PC-9 (cell line): ENCODE results near the gene TMEM151B. TPM values are rescaled to one million over a fixed set of nuclear protein-coding genes. Genes with fewer than 3 reads are reported as not detected.
A peak's percentile ranks its signal among the peaks of the same experiment; 100 is the strongest.

Experiments used
- BruUV-seq: library from RNA; stranded (reverse); fragments of 400-500 nt; replicated peaks from 2 replicates; lab custom pipeline; 2021; lab: Mats Ljungman, UMichigan
- CTCF ChIA-PET: fragments of 300-600 bp; sonication (Branson Sonifier 250); formaldehyde crosslinking; loops from one replicate; lab custom pipeline; 2022; ENCODE audit warnings: antibody characterized with exemption; lab: Charles Lee
- POLR2A ChIA-PET: fragments of 300-600 bp; sonication (Branson Sonifier 250); formaldehyde crosslinking; loops from one replicate; lab custom pipeline; 2022; ENCODE audit warnings: antibody characterized with exemption; ENCODE audit not compliant: unreplicated experiment; lab: Charles Lee
- DNase-seq, 2 experiments: peaks; one replicate each; pipeline versions ENCODE4 v3.0.0 to v3.0.0-alpha.2; 2015 to 2022; ENCODE audit warnings: mixed read lengths in 1 of 2
- H2AFZ ChIP-seq: fragments of 200-600 bp; sonication (generic); 2 replicates; pipeline ENCODE4 v1.8.1; 2017; ENCODE audit warnings: antibody characterized with exemption
- H3F3A ChIP-seq: fragments of 200-600 bp; sonication (generic); 2 replicates; pipeline ENCODE4 v1.8.1; 2017; ENCODE audit warnings: antibody characterized with exemption, mild to moderate bottlenecking, low read depth; ENCODE audit not compliant: insufficient read depth
- H3K27ac ChIP-seq: fragments of 200-600 bp; sonication (generic); 2 replicates; pipeline ENCODE4 v1.6.1; 2016; ENCODE audit warnings: mixed run types
- H3K27me3 ChIP-seq: fragments of 200-600 bp; sonication (generic); 2 replicates; pipeline ENCODE4 v1.6.1; 2016; ENCODE audit warnings: low read depth, mixed run types; ENCODE audit not compliant: insufficient read depth
- H3K36me3 ChIP-seq: fragments of 200-600 bp; sonication (generic); 2 replicates; pipeline ENCODE4 v1.6.1; 2016; ENCODE audit warnings: low read depth, mixed run types
- H3K4me1 ChIP-seq: fragments of 200-600 bp; sonication (generic); replicated peaks from 2 replicates; pipeline ENCODE4 v1.6.1; 2016; ENCODE audit warnings: mixed run types; ENCODE audit not compliant: insufficient read depth
- H3K4me2 ChIP-seq: fragments of 200-600 bp; sonication (generic); 2 replicates; pipeline ENCODE4 v1.6.1; 2017; ENCODE audit warnings: mixed run types
- H3K4me3 ChIP-seq: fragments of 200-600 bp; sonication (generic); 2 replicates; pipeline ENCODE4 v1.6.1; 2016; ENCODE audit warnings: mixed run types
- H3K79me2 ChIP-seq: fragments of 200-600 bp; sonication (generic); 2 replicates; pipeline ENCODE4 v1.6.1; 2017; ENCODE audit warnings: low read depth, mixed run types
- H3K9me2 ChIP-seq: fragments of 200-600 bp; sonication (generic); 2 replicates; pipeline ENCODE4 v1.8.1; 2017; ENCODE audit warnings: mild to moderate bottlenecking; ENCODE audit not compliant: insufficient read depth
- H3K9me3 ChIP-seq: fragments of 200-600 bp; sonication (generic); 2 replicates; pipeline ENCODE4 v1.8.1; 2016; ENCODE audit warnings: low read depth; ENCODE audit not compliant: insufficient read depth
- H4K20me1 ChIP-seq: fragments of 200-600 bp; sonication (generic); 2 replicates; pipeline ENCODE4 v1.8.1; 2017; ENCODE audit not compliant: insufficient read depth
- EZH2 ChIP-seq: fragments of 200-600 bp; sonication (generic); IDR thresholded peaks from 2 replicates; pipeline ENCODE4 v1.8.0; 2017; ENCODE audit warnings: antibody characterized with exemption, low read depth
- intact Hi-C: fragments of 100-400 bp; cut with micrococcal nuclease; formaldehyde crosslinking; loops from one replicate; pipeline ENCODE4 v1.10.0; 2022; ENCODE audit not compliant: unreplicated experiment
- total RNA-seq: library from RNA; stranded (reverse); gene quantifications from 2 replicates; pipeline ENCODE4 v1.2.3, GENCODE V29; 2021
- TF ChIP-seq, protein P1 (sequence below): fragments of 200-600 bp; sonication (generic); conservative IDR thresholded peaks from 2 replicates; pipeline ENCODE4 v1.6.1; 2017; ENCODE audit warnings: mixed run types, antibody characterized with exemption, mild to moderate bottlenecking, moderate library complexity

Gene TMEM151B
- total RNA-seq, 1 experiment from 2014 or later = not detected

DNA sequence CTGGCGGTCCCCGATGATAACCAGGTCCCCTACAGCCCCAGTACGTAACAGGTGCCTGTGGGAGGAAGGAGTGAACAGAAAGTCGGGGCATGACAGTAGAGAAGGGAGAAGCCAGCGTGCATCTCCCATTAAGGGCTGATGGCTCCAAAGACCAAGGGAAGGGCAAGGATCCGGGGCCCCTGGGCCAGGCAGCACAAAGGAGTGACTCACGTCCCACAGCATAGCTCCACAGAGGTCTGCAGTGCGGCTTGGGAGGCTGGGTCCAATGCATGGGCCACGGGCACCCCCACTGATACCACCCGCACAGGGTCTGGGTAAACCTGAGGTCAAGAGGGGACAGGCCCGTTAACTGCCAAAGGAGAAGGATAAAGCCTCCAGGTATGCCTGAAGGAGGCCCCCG is 32.6 kb downstream of the TMEM151B start:
- Histone ChIP-seq H2AFZ (no peak overlapping the region), H3F3A (0 out of 2 replicates have a peak, but pooled peaks cover 4% of the 10 kb centered on the region), H3K27me3 (no peaks in the 10 kb centered on the region), H4K20me1 (no peaks in the 10 kb centered on the region), H3K36me3 (0 out of 2 replicates have a peak, but pooled peaks cover 6% of the 10 kb centered on the region), H3K9me2 (no peaks in the 10 kb centered on the region), H3K79me2 (no peaks in the 10 kb centered on the region), H3K4me3 (no peak overlapping the region), H3K9me3 (no peaks in the 10 kb centered on the region), H3K27ac (no peak overlapping the region), H3K4me1 (no peaks in the 10 kb centered on the region), H3K4me2 (no peak overlapping the region)
- DNase-seq = no peak
- TF ChIP-seq, protein P1, sequence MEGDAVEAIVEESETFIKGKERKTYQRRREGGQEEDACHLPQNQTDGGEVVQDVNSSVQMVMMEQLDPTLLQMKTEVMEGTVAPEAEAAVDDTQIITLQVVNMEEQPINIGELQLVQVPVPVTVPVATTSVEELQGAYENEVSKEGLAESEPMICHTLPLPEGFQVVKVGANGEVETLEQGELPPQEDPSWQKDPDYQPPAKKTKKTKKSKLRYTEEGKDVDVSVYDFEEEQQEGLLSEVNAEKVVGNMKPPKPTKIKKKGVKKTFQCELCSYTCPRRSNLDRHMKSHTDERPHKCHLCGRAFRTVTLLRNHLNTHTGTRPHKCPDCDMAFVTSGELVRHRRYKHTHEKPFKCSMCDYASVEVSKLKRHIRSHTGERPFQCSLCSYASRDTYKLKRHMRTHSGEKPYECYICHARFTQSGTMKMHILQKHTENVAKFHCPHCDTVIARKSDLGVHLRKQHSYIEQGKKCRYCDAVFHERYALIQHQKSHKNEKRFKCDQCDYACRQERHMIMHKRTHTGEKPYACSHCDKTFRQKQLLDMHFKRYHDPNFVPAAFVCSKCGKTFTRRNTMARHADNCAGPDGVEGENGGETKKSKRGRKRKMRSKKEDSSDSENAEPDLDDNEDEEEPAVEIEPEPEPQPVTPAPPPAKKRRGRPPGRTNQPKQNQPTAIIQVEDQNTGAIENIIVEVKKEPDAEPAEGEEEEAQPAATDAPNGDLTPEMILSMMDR = no peak
- no peak for TF ChIP-seq EZH2
- POLR2A ChIA-PET = no interaction called here
- intact Hi-C loops = no loop called here
- no TSS peak for BruUV-seq
- CTCF ChIA-PET = no interaction called here

DNA sequence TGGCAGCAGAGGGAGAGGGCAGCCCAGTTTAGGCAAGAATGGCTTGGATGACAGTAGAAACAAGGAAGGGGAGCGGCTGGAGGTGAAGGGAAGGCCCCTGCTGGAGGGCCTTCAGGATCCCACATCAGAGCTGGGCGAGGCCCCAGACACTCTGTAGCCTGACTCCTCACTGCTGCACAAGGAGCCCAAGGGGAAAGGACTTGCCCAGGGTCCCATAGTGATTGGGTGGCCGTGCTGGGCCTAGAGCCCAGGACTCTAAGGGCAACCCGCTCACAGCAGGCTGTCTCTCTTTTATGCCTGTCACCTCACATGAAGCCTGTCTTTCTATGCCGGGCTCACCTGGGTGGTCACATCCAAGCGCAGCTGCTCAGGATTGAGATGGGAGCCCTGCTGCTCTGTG is 33.6 kb downstream of the TMEM151B start:
- no peaks in the 10 kb centered on the region for H3K9me3 ChIP-seq
- no peaks in the 10 kb centered on the region for H3K79me2 ChIP-seq
- H3K36me3 ChIP-seq = 0 out of 2 replicates have a peak, but pooled peaks cover 6% of the 10 kb centered on the region
- no peaks in the 10 kb centered on the region for H3K9me2 ChIP-seq
- no peak overlapping the region for H3K4me2 ChIP-seq
- CTCF ChIA-PET = no interaction called here
- no peaks in the 10 kb centered on the region for H3K4me1 ChIP-seq
- H3K27me3 ChIP-seq = no peaks in the 10 kb centered on the region
- BruUV-seq = no TSS peak
- no peak overlapping the region for H3K4me3 ChIP-seq
- no peak for DNase-seq
- no peak overlapping the region for H2AFZ ChIP-seq
- H3F3A ChIP-seq = no peaks in the 10 kb centered on the region
- no peak overlapping the region for H3K27ac ChIP-seq
- TF ChIP-seq, protein P1 = no peak
- no peak for TF ChIP-seq EZH2
- intact Hi-C loops = loop anchor here (2.0 kb wide), 1 partner anchor 35 kb away; no protein-coding TSS in a partner anchor
- POLR2A ChIA-PET = no interaction called here
- no peaks in the 10 kb centered on the region for H4K20me1 ChIP-seq

DNA sequence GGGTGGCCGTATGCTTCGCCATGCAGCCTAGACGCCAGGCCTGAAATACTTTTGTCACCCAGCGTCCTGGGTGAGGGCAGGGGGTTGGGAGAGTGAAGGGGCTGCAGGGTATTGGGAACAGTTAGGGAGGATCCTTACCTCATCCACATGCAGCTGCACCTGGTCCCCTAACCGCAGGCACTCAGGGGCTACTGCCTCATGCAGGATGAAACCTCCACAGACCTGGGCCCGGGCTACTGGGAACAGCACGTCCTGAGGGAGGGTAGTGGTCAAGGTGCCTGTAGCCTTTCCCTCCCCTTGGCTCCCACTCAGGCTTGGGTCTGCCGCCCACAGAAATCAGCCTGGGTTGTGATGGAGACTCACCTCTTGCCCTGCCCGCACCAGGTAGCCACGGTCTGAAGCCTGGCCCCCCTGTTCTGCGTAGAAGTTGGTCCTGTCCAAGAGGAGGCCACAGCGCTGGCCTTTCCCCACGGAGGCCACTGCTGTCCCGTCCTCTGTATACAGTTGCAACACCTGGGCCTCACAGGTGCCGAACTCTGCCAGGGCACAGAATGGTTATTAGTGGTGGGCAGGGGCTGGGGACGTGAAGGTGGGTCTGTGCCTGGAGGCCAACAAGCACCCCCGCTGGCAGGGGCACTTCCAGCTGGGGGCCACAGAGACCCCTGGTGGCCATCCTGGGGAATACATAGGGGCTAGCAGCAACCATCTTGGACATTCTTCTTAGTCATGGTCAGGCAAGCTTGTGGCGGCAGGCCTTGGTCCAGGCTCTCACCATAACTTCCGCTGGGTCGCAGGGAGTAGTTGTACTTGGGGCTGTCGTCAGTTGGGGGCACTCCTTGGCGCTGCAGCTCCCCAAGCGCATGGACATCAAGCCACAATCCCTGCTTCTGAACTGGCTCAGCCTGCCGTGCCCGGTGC is 34.3 kb downstream of the TMEM151B start:
- H3K4me2 ChIP-seq = no peak overlapping the region
- no peaks in the 10 kb centered on the region for H3K27me3 ChIP-seq
- H3K4me1 ChIP-seq = no peaks in the 10 kb centered on the region
- H3K27ac ChIP-seq = no peak overlapping the region
- POLR2A ChIA-PET = interaction anchor here (0.7 kb wide), 1 partner anchor 25 kb away, joined by 6 read pairs; no protein-coding TSS in a partner anchor
- no peak overlapping the region for H3K4me3 ChIP-seq
- no peaks in the 10 kb centered on the region for H3K79me2 ChIP-seq
- H3K9me2 ChIP-seq = no peaks in the 10 kb centered on the region
- intact Hi-C loops = loop anchor here (2.0 kb wide), 1 partner anchor 36 kb away; no protein-coding TSS in a partner anchor
- no peaks in the 10 kb centered on the region for H3F3A ChIP-seq
- 0 out of 2 replicates have a peak, but pooled peaks cover 6% of the 10 kb centered on the region for H3K36me3 ChIP-seq
- TF ChIP-seq, protein P1 = peak; percentile 78
- TF ChIP-seq EZH2 = no peak
- BruUV-seq = no TSS peak
- CTCF ChIA-PET = interaction anchor here (0.6 kb wide), 2 partner anchors 27 to 48 kb away, joined by 4 to 7 read pairs; no protein-coding TSS in a partner anchor
- no peaks in the 10 kb centered on the region for H4K20me1 ChIP-seq
- no peaks in the 10 kb centered on the region for H3K9me3 ChIP-seq
- peak in 1 of 2 experiments; percentile 22 for DNase-seq
- no peak overlapping the region for H2AFZ ChIP-seq
